ENCODE results near the gene C22orf39.

C22orf39 gene

DNA sequence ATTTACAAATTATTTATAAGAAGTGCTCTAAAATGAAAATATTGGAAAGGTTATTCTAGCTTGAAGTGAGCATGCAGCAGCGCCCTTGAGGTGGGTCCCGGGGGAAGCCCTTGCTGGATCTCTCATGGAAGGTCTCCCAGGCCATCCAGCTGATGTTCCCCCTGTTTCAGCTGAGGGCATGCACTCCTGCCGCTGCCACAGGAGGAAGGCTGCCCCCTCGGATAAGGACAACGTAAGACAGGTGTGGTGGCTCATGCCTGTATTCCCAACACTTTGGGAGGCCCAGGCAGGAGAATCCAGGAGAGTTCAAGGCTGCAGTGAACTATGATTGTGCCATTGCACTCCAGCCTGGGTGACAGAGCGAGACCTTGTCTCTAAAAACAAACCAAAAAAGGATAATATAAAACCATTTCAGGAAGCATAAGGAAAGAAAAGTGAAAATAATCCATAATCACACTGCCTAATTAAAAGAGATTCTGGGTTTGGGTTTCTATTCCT, 47.2 kb upstream of the C22orf39 start:
- no peak overlapping the region for H3K9ac ChIP-seq
- H4K20me1 ChIP-seq (ENCODE audit: insufficient read depth) = 0 out of 2 replicates have a peak, but pooled peaks cover 3% of the 10 kb centered on the region
- no peak overlapping the region for H3K4me3 ChIP-seq (IDR thresholded peaks at IDR 0.05; ENCODE audit: insufficient read depth, low read depth, low read length)
- H3K4me2 ChIP-seq = no peak overlapping the region
- peaks cover 5% of the 10 kb centered on the region; the same call in 1 of the 2 replicates for H3K36me3 ChIP-seq (ENCODE audit: insufficient read depth)
- TF ChIP-seq, protein P1, sequence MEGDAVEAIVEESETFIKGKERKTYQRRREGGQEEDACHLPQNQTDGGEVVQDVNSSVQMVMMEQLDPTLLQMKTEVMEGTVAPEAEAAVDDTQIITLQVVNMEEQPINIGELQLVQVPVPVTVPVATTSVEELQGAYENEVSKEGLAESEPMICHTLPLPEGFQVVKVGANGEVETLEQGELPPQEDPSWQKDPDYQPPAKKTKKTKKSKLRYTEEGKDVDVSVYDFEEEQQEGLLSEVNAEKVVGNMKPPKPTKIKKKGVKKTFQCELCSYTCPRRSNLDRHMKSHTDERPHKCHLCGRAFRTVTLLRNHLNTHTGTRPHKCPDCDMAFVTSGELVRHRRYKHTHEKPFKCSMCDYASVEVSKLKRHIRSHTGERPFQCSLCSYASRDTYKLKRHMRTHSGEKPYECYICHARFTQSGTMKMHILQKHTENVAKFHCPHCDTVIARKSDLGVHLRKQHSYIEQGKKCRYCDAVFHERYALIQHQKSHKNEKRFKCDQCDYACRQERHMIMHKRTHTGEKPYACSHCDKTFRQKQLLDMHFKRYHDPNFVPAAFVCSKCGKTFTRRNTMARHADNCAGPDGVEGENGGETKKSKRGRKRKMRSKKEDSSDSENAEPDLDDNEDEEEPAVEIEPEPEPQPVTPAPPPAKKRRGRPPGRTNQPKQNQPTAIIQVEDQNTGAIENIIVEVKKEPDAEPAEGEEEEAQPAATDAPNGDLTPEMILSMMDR (conservative IDR thresholded peaks at IDR 0.05; ENCODE audit: low read depth, low read length) = no peak
- H3K4me1 ChIP-seq (ENCODE audit: low read depth, poor library complexity, severe bottlenecking) = no peaks in the 10 kb centered on the region
- H3K27ac ChIP-seq = no peak overlapping the region
- H2AFZ ChIP-seq (ENCODE audit: low read depth) = no peak overlapping the region
- no peaks in the 10 kb centered on the region for H3K79me2 ChIP-seq (ENCODE audit: insufficient read depth, low read depth)
- H3K27me3 ChIP-seq (ENCODE audit: insufficient read depth, low read depth) = no peaks in the 10 kb centered on the region

DNA sequence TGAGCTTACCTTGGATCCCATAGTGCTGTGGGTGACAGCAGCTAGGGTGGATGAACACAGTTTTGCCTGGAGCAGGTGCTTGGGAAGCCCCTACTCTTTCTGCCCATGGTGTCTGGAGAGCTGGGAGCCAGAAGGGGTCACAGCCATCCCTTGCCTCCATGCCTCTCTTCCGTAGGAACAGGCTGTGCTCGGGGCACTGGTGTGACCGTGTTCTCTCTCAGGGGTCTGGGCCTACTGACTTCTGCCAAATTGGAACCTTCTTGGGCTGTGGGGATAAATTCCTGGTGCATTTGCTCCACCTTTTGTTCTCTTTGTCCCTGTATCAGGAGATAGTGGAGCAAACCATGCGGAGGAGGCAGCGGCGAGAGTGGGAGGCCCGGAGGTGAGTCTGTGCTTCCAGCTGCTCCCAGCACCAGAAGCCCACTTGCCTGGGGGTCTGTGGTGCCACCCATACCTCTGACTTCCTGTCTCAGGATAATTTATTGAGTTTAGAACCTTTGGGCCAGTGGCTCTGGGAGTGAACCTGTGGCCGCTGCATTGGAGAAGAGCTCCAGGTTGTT, 46.6 kb upstream of the C22orf39 start:
- Histone ChIP-seq H3K4me2 (no peak overlapping the region), H4K20me1 (ENCODE audit: insufficient read depth) (0 out of 2 replicates have a peak, but pooled peaks cover 3% of the 10 kb centered on the region), H2AFZ (ENCODE audit: low read depth) (no peak overlapping the region), H3K79me2 (ENCODE audit: insufficient read depth, low read depth) (no peaks in the 10 kb centered on the region), H3K27me3 (ENCODE audit: insufficient read depth, low read depth) (no peaks in the 10 kb centered on the region), H3K4me1 (ENCODE audit: low read depth, poor library complexity, severe bottlenecking) (no peaks in the 10 kb centered on the region), H3K4me3 (IDR thresholded peaks at IDR 0.05; ENCODE audit: insufficient read depth, low read depth, low read length) (no peak overlapping the region), H3K9ac (no peak overlapping the region), H3K36me3 (ENCODE audit: insufficient read depth) (peaks cover 5% of the 10 kb centered on the region; the same call in 1 of the 2 replicates), H3K27ac (no peak overlapping the region)
- TF ChIP-seq, protein P1 (conservative IDR thresholded peaks at IDR 0.05; ENCODE audit: low read depth, low read length) = no peak

DNA sequence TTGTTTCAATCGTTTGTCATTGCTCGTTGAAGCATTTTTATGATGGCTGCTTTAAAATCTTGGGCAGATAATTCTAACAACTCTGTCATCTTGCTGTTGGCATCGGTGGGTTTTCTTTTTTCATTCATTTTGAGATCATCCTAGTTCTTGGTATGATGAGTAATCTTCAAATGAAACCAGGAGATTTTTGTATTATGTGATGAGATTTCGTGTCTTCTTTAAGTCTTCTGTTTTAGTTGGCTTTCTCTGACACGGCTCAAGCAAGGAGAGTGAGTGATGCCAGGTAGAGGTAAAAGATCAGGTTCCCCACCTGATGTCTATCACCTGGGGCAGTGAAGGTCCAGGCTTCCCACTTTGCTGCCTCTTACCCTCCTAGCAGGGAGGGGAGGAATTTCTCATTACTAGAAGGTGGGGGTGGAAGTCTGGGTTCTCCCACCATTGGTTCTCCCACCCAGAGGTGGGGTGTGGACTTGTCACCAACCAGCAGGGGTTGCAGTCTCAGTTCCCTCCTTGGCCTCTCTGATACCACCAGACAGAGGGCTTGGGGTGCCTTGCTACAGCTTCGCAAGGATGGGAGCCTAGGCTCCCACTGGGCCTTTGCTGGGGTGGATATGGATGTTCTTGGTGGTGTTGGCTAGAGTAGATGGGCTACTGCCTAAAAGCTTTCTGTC, 45.1 kb upstream of the C22orf39 start:
- Histone ChIP-seq H3K79me2 (ENCODE audit: insufficient read depth, low read depth) (no peaks in the 10 kb centered on the region), H3K4me1 (ENCODE audit: low read depth, poor library complexity, severe bottlenecking) (peaks cover 4% of the 10 kb centered on the region), H4K20me1 (ENCODE audit: insufficient read depth) (0 out of 2 replicates have a peak, but pooled peaks cover 3% of the 10 kb centered on the region), H3K9ac (no peak overlapping the region), H3K27me3 (ENCODE audit: insufficient read depth, low read depth) (no peaks in the 10 kb centered on the region), H3K4me2 (no peak overlapping the region), H2AFZ (ENCODE audit: low read depth) (no peak overlapping the region), H3K36me3 (ENCODE audit: insufficient read depth) (peaks cover 5% of the 10 kb centered on the region; the same call in 1 of the 2 replicates), H3K4me3 (IDR thresholded peaks at IDR 0.05; ENCODE audit: insufficient read depth, low read depth, low read length) (no peak overlapping the region), H3K27ac (no peak overlapping the region)
- TF ChIP-seq, protein P1 (conservative IDR thresholded peaks at IDR 0.05; ENCODE audit: low read depth, low read length) = no peak

DNA sequence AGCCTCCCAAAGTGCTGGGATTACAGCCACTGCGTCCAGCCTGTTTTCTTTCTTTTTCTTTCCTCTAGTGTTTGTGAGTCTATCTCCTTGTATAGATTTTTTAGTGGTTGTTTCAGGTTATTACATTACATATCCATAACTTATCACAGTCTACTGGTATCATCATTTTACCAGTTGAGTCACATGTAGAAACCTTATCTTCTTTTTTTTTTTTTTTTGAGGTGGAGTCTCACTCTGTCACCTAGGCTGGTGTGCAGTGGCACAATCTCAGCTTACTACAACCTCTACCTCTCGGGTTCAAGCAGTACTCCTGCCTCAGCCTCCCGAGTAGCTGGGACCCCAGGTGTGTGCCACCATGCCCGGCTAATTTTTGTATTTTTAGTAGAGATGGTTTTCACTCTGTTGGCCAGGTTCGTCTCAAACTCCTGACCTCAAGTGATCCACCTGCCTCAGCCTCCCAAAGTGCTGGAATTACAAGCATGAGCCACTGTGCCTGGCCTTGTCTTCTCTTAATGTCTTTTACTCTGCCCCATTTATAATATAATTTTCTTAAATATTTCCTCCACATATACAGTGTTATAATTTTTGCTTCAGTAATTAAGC, 43.2 kb upstream of the C22orf39 start:
- no peaks in the 10 kb centered on the region for H3K27me3 ChIP-seq (ENCODE audit: insufficient read depth, low read depth)
- no peak overlapping the region for H3K9ac ChIP-seq
- H3K4me1 ChIP-seq (ENCODE audit: low read depth, poor library complexity, severe bottlenecking) = peaks cover 4% of the 10 kb centered on the region
- H3K4me3 ChIP-seq (IDR thresholded peaks at IDR 0.05; ENCODE audit: insufficient read depth, low read depth, low read length) = no peak overlapping the region
- TF ChIP-seq, protein P1 (conservative IDR thresholded peaks at IDR 0.05; ENCODE audit: low read depth, low read length) = no peak
- no peak overlapping the region for H3K27ac ChIP-seq
- H4K20me1 ChIP-seq (ENCODE audit: insufficient read depth) = 0 out of 2 replicates have a peak, but pooled peaks cover 3% of the 10 kb centered on the region
- H3K79me2 ChIP-seq (ENCODE audit: insufficient read depth, low read depth) = no peaks in the 10 kb centered on the region
- peaks cover 5% of the 10 kb centered on the region; the same call in 1 of the 2 replicates for H3K36me3 ChIP-seq (ENCODE audit: insufficient read depth)
- no peak overlapping the region for H3K4me2 ChIP-seq
- no peak overlapping the region for H2AFZ ChIP-seq (ENCODE audit: low read depth)
